SU-DHL-6 (cell line): ENCODE data around the gene RELN.

ENCODE experiments used
- H2AFZ ChIP-seq: fragments of 200-600 bp; sonication (generic); 2 replicates; pipeline ENCODE4 v1.6.1; 2014; ENCODE audit warnings: low read depth, mild to moderate bottlenecking, moderate library complexity, mixed read lengths, antibody characterized with exemption, low read length; ENCODE audit not compliant: severe bottlenecking
- H3F3A ChIP-seq: fragments of 200-600 bp; shearing (Covaris generic); 2 replicates; pipeline ENCODE4 v1.6.0; 2016; ENCODE audit warnings: antibody characterized with exemption, mild to moderate bottlenecking; ENCODE audit not compliant: insufficient read depth
- H3K27ac ChIP-seq: fragments of 200-600 bp; sonication (generic); 2 replicates; pipeline ENCODE4 v1.5.1; 2016; ENCODE audit warnings: low read depth, mild to moderate bottlenecking, low read length, moderate library complexity, mixed read lengths
- H3K27me3 ChIP-seq: fragments of 200-600 bp; sonication (generic), shearing (Covaris generic); 2 replicates; pipeline ENCODE4 v1.6.0; 2014; ENCODE audit warnings: mild to moderate bottlenecking, low read length
- H3K36me3 ChIP-seq: fragments of 200-600 bp; sonication (generic); 2 replicates; pipeline ENCODE4 v1.6.1; 2014; ENCODE audit warnings: mild to moderate bottlenecking, low read length, mixed read lengths
- H3K4me2 ChIP-seq: fragments of 300-600, 200-600 bp; shearing (Covaris generic), sonication (generic); 2 replicates; pipeline ENCODE4 v1.6.0; 2014; ENCODE audit warnings: low read length, low read depth, mild to moderate bottlenecking; ENCODE audit not compliant: poor library complexity, severe bottlenecking
- H3K4me3 ChIP-seq: fragments of 200-600 bp; sonication (generic); 2 replicates; pipeline ENCODE4 v1.5.1; 2014; ENCODE audit warnings: antibody characterized with exemption, low read length, mild to moderate bottlenecking, mixed read lengths; ENCODE audit not compliant: insufficient read depth, poor library complexity, severe bottlenecking
- H3K79me2 ChIP-seq: fragments of 200-600 bp; sonication (generic); 2 replicates; pipeline ENCODE4 v1.6.1; 2014; ENCODE audit warnings: mild to moderate bottlenecking, low read length, moderate library complexity; ENCODE audit not compliant: insufficient read depth
- H3K9ac ChIP-seq: fragments of 200-600 bp; sonication (generic); 2 replicates; pipeline ENCODE4 v1.7.0; 2014; ENCODE audit warnings: mild to moderate bottlenecking, low read length
- H3K9me2 ChIP-seq: fragments of 200-600 bp; sonication (generic); replicated peaks from 2 replicates; pipeline ENCODE4 v1.6.1; 2014; ENCODE audit warnings: low read length; ENCODE audit not compliant: insufficient read depth
- H3K9me3 ChIP-seq: fragments of 200-600 bp; sonication (generic); 2 replicates; pipeline ENCODE4 v1.6.1; 2014; ENCODE audit warnings: low read length, mixed read lengths; ENCODE audit not compliant: insufficient read depth
- H4K20me1 ChIP-seq: fragments of 200-600 bp; sonication (generic); 2 replicates; pipeline ENCODE4 v1.6.1; 2014; ENCODE audit warnings: low read depth, mild to moderate bottlenecking, antibody characterized with exemption, low read length, moderate library complexity, mixed read lengths
- CTCF ChIP-seq: fragments of 200-600 bp; sonication (generic); IDR thresholded peaks from one replicate; pipeline ENCODE4 v1.5.1; 2017; ENCODE audit warnings: antibody characterized with exemption, mild to moderate bottlenecking, low read length, moderate library complexity; ENCODE audit not compliant: insufficient read depth, poor library complexity, severe bottlenecking
- EZH2phosphoT487 ChIP-seq: fragments of 200-600 bp; sonication (generic), shearing (Covaris generic); conservative IDR thresholded peaks from 2 replicates; pipeline ENCODE4 v1.6.1; 2018; ENCODE audit warnings: mild to moderate bottlenecking, antibody characterized with exemption, low read length, moderate library complexity, mixed read lengths

The RELN gene

GRCh38 chr7:103636153-103636552 lies 353.3 kb downstream of the RELN start:
- Histone ChIP-seq H3K27ac (no peak overlapping the region), H3K79me2 (no peaks in the 10 kb centered on the region), H3K4me3 (no peak overlapping the region), H3F3A (no peaks in the 10 kb centered on the region), H3K4me2 (no peak overlapping the region), H3K9me2 (no peaks in the 10 kb centered on the region), H3K9me3 (no peaks in the 10 kb centered on the region), H2AFZ (no peak overlapping the region), H3K9ac (no peak overlapping the region), H3K27me3 (no peaks in the 10 kb centered on the region), H3K36me3 (no peaks in the 10 kb centered on the region), H4K20me1 (no peaks in the 10 kb centered on the region)
- TF ChIP-seq EZH2phosphoT487 (no peak), CTCF (no peak)

- Histone ChIP-seq H3K4me3 (no peak overlapping the region), H3K79me2 (no peaks in the 10 kb centered on the region), H3F3A (no peaks in the 10 kb centered on the region), H3K9me3 (no peaks in the 10 kb centered on the region), H3K9me2 (no peaks in the 10 kb centered on the region), H3K27ac (no peak overlapping the region), H3K4me2 (no peak overlapping the region), H4K20me1 (no peaks in the 10 kb centered on the region), H2AFZ (no peak overlapping the region), H3K27me3 (no peaks in the 10 kb centered on the region), H3K36me3 (no peaks in the 10 kb centered on the region), H3K9ac (no peak overlapping the region)
- TF ChIP-seq EZH2phosphoT487 = no peak
- TF ChIP-seq CTCF = no peak
Measured at GRCh38 chr7:103632972-103633371, 356.5 kb downstream of the RELN start.

GRCh38 chr7:103632005-103632639 lies 357.3 kb downstream of the RELN start:
- no peak overlapping the region for H3K4me3 ChIP-seq
- no peaks in the 10 kb centered on the region for H3K27me3 ChIP-seq
- H3K9me3 ChIP-seq = no peaks in the 10 kb centered on the region
- no peaks in the 10 kb centered on the region for H3K9me2 ChIP-seq
- H3K9ac ChIP-seq = no peak overlapping the region
- no peaks in the 10 kb centered on the region for H4K20me1 ChIP-seq
- H3F3A ChIP-seq = no peaks in the 10 kb centered on the region
- no peak overlapping the region for H2AFZ ChIP-seq
- H3K79me2 ChIP-seq = no peaks in the 10 kb centered on the region
- TF ChIP-seq CTCF = no peak
- no peak for TF ChIP-seq EZH2phosphoT487
- no peak overlapping the region for H3K4me2 ChIP-seq
- H3K36me3 ChIP-seq = no peaks in the 10 kb centered on the region
- H3K27ac ChIP-seq = no peak overlapping the region
